ENCODE measurements around the gene PPFIA4. TPM values are rescaled to one million over a fixed set of nuclear protein-coding genes. Genes with fewer than 3 reads are reported as not detected.

Gene PPFIA4
- total and polyA plus RNA-seq, 12 donors = 8.1 to 60.6 (median 29.9) TPM

DNA sequence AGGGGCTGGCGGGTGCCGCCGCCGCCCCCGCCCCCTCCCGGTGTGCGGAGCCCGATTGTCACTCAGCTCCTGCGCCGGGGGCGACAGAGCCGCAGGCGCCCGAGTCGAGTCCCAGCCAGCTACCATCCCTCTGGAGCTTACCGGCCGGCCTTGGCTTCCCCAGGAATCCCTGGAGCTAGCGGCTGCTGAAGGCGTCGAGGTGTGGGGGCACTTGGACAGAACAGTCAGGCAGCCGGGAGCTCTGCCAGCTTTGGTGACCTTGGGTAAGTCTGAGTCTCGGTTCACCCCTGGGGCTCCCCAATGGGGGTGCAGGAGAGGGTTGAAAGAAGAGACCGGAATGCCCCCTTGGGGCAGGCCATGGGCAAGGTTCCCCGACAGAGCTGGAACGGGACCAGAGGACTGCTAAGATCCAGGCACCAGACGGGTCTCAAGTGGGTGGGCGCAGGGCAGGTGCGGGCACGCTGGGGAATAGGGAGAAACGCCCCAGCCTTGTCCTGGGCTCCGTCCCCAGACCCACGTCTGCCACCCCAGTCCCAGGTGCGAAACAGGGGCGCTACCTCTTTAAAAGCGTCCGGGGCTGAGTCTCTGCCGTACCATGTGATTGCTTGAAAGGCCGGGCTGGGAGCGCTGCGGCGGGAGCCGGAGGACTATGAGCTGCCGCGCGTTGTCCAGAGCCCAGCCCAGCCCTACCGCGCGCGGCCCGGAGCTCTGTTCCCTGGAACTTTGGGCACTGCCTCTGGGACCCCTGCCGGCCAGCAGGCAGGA, 101.6 kb downstream of the PPFIA4 start, which contains the start of gene ADORA1:
ADORA1 (plus strand) TSS at position 61 of the 765 bp plus-strand sequence. CDS start 1,116 bp downstream, outside the sequence.
- H3K36me3 ChIP-seq = no peaks in the 10 kb centered on the region
- peak within 1 kb of the TSS; percentile 58 to 91 (median 81) for H3K27ac ChIP-seq
- H3K9me3 ChIP-seq = no peaks in the 10 kb centered on the region
- peaks cover 0 to 71% (median 21%) of the 10 kb centered on the region in 7 donors for H3K27me3 ChIP-seq
- peak; percentile 62 to 65 for DNase-seq
- WGBS, 2 donors = 1% methylated on average over 51 of the region's 51 CpGs
- peak; percentile 83 to 88 (median 84) for ATAC-seq
- H3K4me1 ChIP-seq = peaks cover 23 to 70% (median 49%) of the 10 kb centered on the region in 9 donors
- TF ChIP-seq, protein P1, sequence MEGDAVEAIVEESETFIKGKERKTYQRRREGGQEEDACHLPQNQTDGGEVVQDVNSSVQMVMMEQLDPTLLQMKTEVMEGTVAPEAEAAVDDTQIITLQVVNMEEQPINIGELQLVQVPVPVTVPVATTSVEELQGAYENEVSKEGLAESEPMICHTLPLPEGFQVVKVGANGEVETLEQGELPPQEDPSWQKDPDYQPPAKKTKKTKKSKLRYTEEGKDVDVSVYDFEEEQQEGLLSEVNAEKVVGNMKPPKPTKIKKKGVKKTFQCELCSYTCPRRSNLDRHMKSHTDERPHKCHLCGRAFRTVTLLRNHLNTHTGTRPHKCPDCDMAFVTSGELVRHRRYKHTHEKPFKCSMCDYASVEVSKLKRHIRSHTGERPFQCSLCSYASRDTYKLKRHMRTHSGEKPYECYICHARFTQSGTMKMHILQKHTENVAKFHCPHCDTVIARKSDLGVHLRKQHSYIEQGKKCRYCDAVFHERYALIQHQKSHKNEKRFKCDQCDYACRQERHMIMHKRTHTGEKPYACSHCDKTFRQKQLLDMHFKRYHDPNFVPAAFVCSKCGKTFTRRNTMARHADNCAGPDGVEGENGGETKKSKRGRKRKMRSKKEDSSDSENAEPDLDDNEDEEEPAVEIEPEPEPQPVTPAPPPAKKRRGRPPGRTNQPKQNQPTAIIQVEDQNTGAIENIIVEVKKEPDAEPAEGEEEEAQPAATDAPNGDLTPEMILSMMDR (IDR thresholded peaks at IDR 0.05) = peak in 2 of 9 donors; percentile 15 to 26
- peak within 1 kb of the TSS in 9 of 10 donors; percentile 29 to 58 (median 49) for H3K4me3 ChIP-seq
- intact Hi-C loops (cut with DNase I) = loop anchor here in 5 of 10 donors (5.0 kb wide), 2 partner anchors 39 to 91 kb away; no protein-coding TSS in a partner anchor

DNA sequence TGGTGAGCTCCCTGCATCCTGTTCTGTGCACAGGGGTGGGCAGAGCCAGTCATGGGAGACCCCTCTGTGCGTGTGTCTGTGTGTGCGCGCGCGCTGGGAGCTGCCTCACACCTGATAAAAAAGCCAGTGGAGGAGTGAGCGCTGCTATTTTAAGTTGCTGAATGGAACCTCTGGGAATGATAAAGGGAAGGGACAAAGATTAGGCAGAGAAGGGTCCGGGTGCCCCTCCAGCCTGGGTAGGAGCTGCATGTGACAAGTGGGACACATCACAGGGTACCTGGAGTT, 102.1 kb downstream of the PPFIA4 start:
- 15 to 16% methylated on average over 7 of the region's 7 CpGs for WGBS, 2 donors
- H3K4me1 ChIP-seq = peaks cover 23 to 70% (median 49%) of the 10 kb centered on the region in 9 donors
- no peaks in the 10 kb centered on the region for H3K9me3 ChIP-seq
- H3K27ac ChIP-seq = peak overlapping the region; percentile 58 to 91 (median 81)
- no peaks in the 10 kb centered on the region for H3K36me3 ChIP-seq
- peak in 5 of 8 donors; percentile 26 to 54 (median 35) for ATAC-seq
- H3K4me3 ChIP-seq = peak overlapping the region in 9 of 10 donors; percentile 29 to 58 (median 49)
- H3K27me3 ChIP-seq = peaks cover 0 to 68% (median 17%) of the 10 kb centered on the region in 7 donors
- no peak for DNase-seq
- intact Hi-C loops (cut with DNase I) = loop anchor here in 5 of 10 donors (5.0 kb wide), 2 partner anchors 39 to 91 kb away; no protein-coding TSS in a partner anchor
- TF ChIP-seq, protein P1 (IDR thresholded peaks at IDR 0.05) = no peak

Other genes starting within 250 kb of the PPFIA4 start
- 10 to 100 TPM; 10.7 to 18.5 (median 15.0) TPM for gene KDM5B, start 218.1 kb upstream of the PPFIA4 start, total RNA-seq
- 1 to 10 TPM; 4.9 to 7.0 TPM for gene KDM5B, start 218.1 kb upstream of the PPFIA4 start, polyA plus RNA-seq
- gene PCAT6, start 215.5 kb upstream of the PPFIA4 start, total RNA-seq = 1 to 10 TPM in 3 of 10 donors, under 1 TPM in 6, not detected in 1; 0.41 to 1.3 (median 0.81) TPM
- gene PCAT6, start 215.5 kb upstream of the PPFIA4 start, polyA plus RNA-seq = 1 to 10 TPM in 1 of 2 donors, under 1 TPM in 1; 0.61 to 2.3 TPM
- 1 to 10 TPM; 3.2 to 6.0 (median 4.8) TPM for gene RABIF, start 137.3 kb upstream of the PPFIA4 start, total RNA-seq
- gene RABIF, start 137.3 kb upstream of the PPFIA4 start, polyA plus RNA-seq = 1 to 10 TPM; 2.0 to 8.1 TPM
- gene KLHL12, start 99.3 kb upstream of the PPFIA4 start, total RNA-seq = 10 to 100 TPM; 15.1 to 31.5 (median 22.7) TPM
- gene KLHL12, start 99.3 kb upstream of the PPFIA4 start, polyA plus RNA-seq = 10 to 100 TPM in 1 of 2 donors, 1 to 10 TPM in 1; 9.8 to 10.6 TPM
- gene ADIPOR1, start 68.2 kb upstream of the PPFIA4 start, total RNA-seq = 100 to 1,000 TPM in 3 of 10 donors, 10 to 100 TPM in 7; 79.7 to 117 (median 95.0) TPM
- gene ADIPOR1, start 68.2 kb upstream of the PPFIA4 start, polyA plus RNA-seq = 100 to 1,000 TPM in 1 of 2 donors, 10 to 100 TPM in 1; 56.3 to 116 TPM
- gene CYB5R1, start 59.2 kb upstream of the PPFIA4 start, total RNA-seq = 100 to 1,000 TPM in 9 of 10 donors, 10 to 100 TPM in 1; 93.2 to 333 (median 223) TPM
- gene CYB5R1, start 59.2 kb upstream of the PPFIA4 start, polyA plus RNA-seq = 100 to 1,000 TPM; 119 to 263 TPM
- 10 to 100 TPM; 18.2 to 34.2 (median 21.1) TPM for gene TMEM183A, start 19.1 kb upstream of the PPFIA4 start, total RNA-seq
- 10 to 100 TPM; 11.5 to 38.1 TPM for gene TMEM183A, start 19.1 kb upstream of the PPFIA4 start, polyA plus RNA-seq
- not detected for gene MYOG, start 59.5 kb downstream of the PPFIA4 start, total RNA-seq
- under 1 TPM in 1 of 2 donors, not detected in 1; 0.06 TPM for gene MYOG, start 59.5 kb downstream of the PPFIA4 start, polyA plus RNA-seq
- gene ADORA1, start 101.2 kb downstream of the PPFIA4 start, total RNA-seq = 10 to 100 TPM in 4 of 10 donors, 1 to 10 TPM in 6; 5.1 to 12.2 (median 9.3) TPM
- gene ADORA1, start 101.2 kb downstream of the PPFIA4 start, polyA plus RNA-seq = 1 to 10 TPM; 1.8 to 8.3 TPM
- gene MYBPH, start 149.3 kb downstream of the PPFIA4 start, total RNA-seq = not detected
- gene MYBPH, start 149.3 kb downstream of the PPFIA4 start, polyA plus RNA-seq = not detected
- 10 to 100 TPM in 1 of 10 donors, 1 to 10 TPM in 3, under 1 TPM in 5, not detected in 1; 0.15 to 11.0 (median 0.42) TPM for gene CHI3L1, start 160.2 kb downstream of the PPFIA4 start, total RNA-seq
- 10 to 100 TPM in 1 of 2 donors, 1 to 10 TPM in 1; 2.2 to 14.3 TPM for gene CHI3L1, start 160.2 kb downstream of the PPFIA4 start, polyA plus RNA-seq
- gene CHIT1, start 203.2 kb downstream of the PPFIA4 start, total RNA-seq = 1 to 10 TPM in 1 of 10 donors, under 1 TPM in 5, not detected in 4; 0.05 to 1.3 (median 0.28) TPM
- gene CHIT1, start 203.2 kb downstream of the PPFIA4 start, polyA plus RNA-seq = not detected